ENCODE results near the gene IMMP2L. TPM values are rescaled to one million over a fixed set of nuclear protein-coding genes. Genes with fewer than 3 reads are reported as not detected.

IMMP2L gene
- total and polyA plus RNA-seq, 2 of the 4 experiments (the other 2 are of a cell fraction), result 5.8 to 9.3 TPM

DNA sequence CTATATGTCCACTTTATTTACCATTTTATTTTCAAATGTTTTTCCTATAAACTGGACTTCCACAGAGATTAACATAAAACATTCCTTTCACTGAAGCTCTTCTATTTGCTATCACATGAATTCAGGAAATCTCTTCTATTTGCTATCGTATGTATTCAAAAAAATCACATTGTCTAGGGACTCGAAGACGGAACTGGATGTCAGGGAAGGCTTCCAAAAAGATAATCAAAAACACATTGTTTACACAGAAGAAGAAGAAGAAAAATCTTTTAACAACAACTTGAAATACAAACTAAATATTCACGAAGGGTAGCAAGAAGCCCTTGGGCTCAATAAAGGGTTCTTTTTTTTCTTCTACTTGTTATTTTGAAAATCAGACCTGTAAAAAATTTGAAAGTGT is 897.5 kb downstream of the IMMP2L start:
- no CpG with 5 or more reads among the region's 4 CpGs for WGBS, 2 experiments (ENCODE audit: extremely low coverage in 2 of 2, insufficient read length in 1 of 2)
- Histone ChIP-seq H3K9me3 (ENCODE audit: control insufficient read depth, insufficient read depth, low read length) (0 out of 2 replicates have a peak, but pooled peaks cover 6% of the 10 kb centered on the region), H3K18ac (ENCODE audit: low read depth, low read length) (no peak overlapping the region), H3K9ac (ENCODE audit: low read depth, low read length) (no peak overlapping the region), H3K4me3 (ENCODE audit: insufficient read depth, low read depth, low read length) (no peak overlapping the region), H3K9me1 (ENCODE audit: insufficient read depth, low read length) (no peaks in the 10 kb centered on the region), H3K27me3 (ENCODE audit: control insufficient read depth, insufficient read depth, low read length) (no peaks in the 10 kb centered on the region), H3K4ac (ENCODE audit: low read depth, low read length) (no peak overlapping the region), H2AK9ac (replicated peaks; ENCODE audit: low read depth, low read length, poor library complexity) (no peak overlapping the region), H2BK120ac (ENCODE audit: low read depth, low read length) (no peak overlapping the region), H3K4me2 (ENCODE audit: low read depth, low read length) (no peak overlapping the region), H4K20me1 (ENCODE audit: insufficient read depth, low read length) (no peaks in the 10 kb centered on the region), H3K14ac (replicated peaks; ENCODE audit: low read depth, low read length) (no peak overlapping the region), H2AFZ (replicated peaks; ENCODE audit: low read length, poor library complexity) (no peak overlapping the region), H3K4me1 (ENCODE audit: control insufficient read depth, insufficient read depth, low read length) (no peaks in the 10 kb centered on the region), H3K79me1 (ENCODE audit: low read depth in 1 of 2, low read length in 2 of 2) (no peaks in the 10 kb centered on the region), H4K91ac (ENCODE audit: insufficient read depth, low read depth, low read length) (no peak overlapping the region), H2BK5ac (ENCODE audit: low read depth, low read length, poor library complexity, severe bottlenecking) (no peak overlapping the region), H3K36me3 (ENCODE audit: control insufficient read depth, insufficient read depth, low read length) (no peaks in the 10 kb centered on the region), H4K5ac (ENCODE audit: low read depth, low read length) (no peak overlapping the region), H3K56ac (ENCODE audit: extremely low read depth, insufficient read depth, low read length) (no peak overlapping the region), H3K27ac (ENCODE audit: insufficient read depth, low read length) (no peak overlapping the region), H2BK20ac (ENCODE audit: low read depth, low read length) (no peak overlapping the region), H4K8ac (ENCODE audit: low read depth in 2 of 2, low read length in 2 of 2) (no peak overlapping the region), H2AK5ac (ENCODE audit: low read depth, low read length) (no peak overlapping the region), H3K23ac (ENCODE audit: low read depth, low read length) (no peak overlapping the region), H2BK15ac (ENCODE audit: low read depth, low read length) (no peak overlapping the region)
- POLR2A ChIA-PET (ENCODE audit: unreplicated experiment), result no interaction called here
- DNase-seq (no peak), ATAC-seq (ENCODE audit: low read depth) (no peak)
- CTCF ChIA-PET, result no interaction called here
- in situ Hi-C loops (cut with MboI; ENCODE audit: low sequenced_read_pairs), result no loop called here
- no peak for TF ChIP-seq NFE2L2 (IDR thresholded peaks at IDR 0.05; ENCODE audit: low read depth, low read length)
- TF ChIP-seq, protein P1, sequence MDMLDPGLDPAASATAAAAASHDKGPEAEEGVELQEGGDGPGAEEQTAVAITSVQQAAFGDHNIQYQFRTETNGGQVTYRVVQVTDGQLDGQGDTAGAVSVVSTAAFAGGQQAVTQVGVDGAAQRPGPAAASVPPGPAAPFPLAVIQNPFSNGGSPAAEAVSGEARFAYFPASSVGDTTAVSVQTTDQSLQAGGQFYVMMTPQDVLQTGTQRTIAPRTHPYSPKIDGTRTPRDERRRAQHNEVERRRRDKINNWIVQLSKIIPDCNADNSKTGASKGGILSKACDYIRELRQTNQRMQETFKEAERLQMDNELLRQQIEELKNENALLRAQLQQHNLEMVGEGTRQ (IDR thresholded peaks at IDR 0.05; ENCODE audit: low read depth, low read length), result no peak
- TF ChIP-seq POLR2A (IDR thresholded peaks at IDR 0.05; ENCODE audit: low read depth, low read length), result no peak
- no peak for TF ChIP-seq RAD21 (IDR thresholded peaks at IDR 0.05; ENCODE audit: low read length)
- no peak for TF ChIP-seq RFX5 (IDR thresholded peaks at IDR 0.05; ENCODE audit: low read depth, low read length)
- TF ChIP-seq ELK1 (IDR thresholded peaks at IDR 0.05; ENCODE audit: borderline replicate concordance, low read depth, low read length), result no peak
- no peak for TF ChIP-seq MAFK (IDR thresholded peaks at IDR 0.05; ENCODE audit: low read depth, low read length)
- no peak for TF ChIP-seq MAZ (IDR thresholded peaks at IDR 0.05; ENCODE audit: borderline replicate concordance, low read depth, low read length)
- TF ChIP-seq CTCF (conservative IDR thresholded peaks at IDR 0.05; ENCODE audit: low read depth, low read length), result no peak
- no peak for TF ChIP-seq SMC3 (IDR thresholded peaks at IDR 0.05; ENCODE audit: low read depth, low read length)
- TF ChIP-seq RCOR1 (IDR thresholded peaks at IDR 0.05; ENCODE audit: insufficient replicate concordance, low read length), result no peak
- TF ChIP-seq CHD1 (IDR thresholded peaks at IDR 0.05; ENCODE audit: low read depth, low read length), result no peak
- TF ChIP-seq MXI1 (IDR thresholded peaks at IDR 0.05; ENCODE audit: borderline replicate concordance, low read depth, low read length), result no peak
- intact Hi-C loops (cut with micrococcal nuclease), result no loop called here
- BruUV-seq (replicated peaks), result no TSS peak
- dilution Hi-C loops (cut with HindIII; ENCODE audit: low sequenced_read_pairs, unreplicated experiment), result no loop called here
